ENCODE results near the gene HHIP. TPM values are rescaled to one million over a fixed set of nuclear protein-coding genes. Genes with fewer than 3 reads are reported as not detected.

HHIP gene
- total and polyA plus RNA-seq, 2 donors (not counting 1 experiment from before 2014, with no cell fraction given), result 0.39 TPM; not detected in 1

DNA sequence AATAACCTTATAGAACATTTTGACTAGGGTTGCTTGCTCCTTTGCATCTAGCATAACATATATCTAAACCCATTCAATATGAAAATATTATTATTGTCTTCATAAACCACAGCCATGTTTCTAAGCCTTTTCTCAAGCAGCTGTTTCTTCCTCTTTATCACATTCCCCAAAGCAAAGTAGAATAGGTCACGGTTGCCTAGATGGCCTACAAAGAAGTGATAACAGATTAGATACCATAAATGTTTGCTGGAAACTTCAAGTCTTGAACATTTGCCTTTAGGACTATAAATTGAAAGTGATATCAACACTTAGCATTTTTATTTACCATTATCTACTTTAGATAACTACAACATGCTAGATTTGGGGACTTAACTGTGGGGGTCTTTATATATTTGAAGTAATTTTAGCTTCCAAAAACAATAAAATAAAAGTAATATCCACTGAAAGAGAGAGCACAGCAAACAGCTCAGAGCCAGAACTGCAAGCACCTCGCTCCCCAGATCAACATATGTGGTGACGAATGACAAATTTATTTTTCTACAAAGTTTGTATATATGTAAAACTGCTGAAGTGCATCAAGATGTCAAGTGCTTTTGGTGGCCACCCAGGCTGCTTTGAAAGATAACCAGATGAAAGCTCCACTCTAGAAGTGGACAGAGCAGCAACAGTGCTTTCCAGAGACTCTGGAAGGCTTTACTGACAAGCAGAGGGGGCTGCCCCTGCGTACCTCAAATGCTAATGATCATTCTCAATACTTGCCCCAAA lies 8.0 kb downstream of the HHIP start:
- H3K79me2 ChIP-seq (ENCODE audit: control insufficient read depth, insufficient read depth, low read length), result no peaks in the 10 kb centered on the region
- POLR2A ChIA-PET, result no interaction called here
- no peak overlapping the region for H3K27ac ChIP-seq (ENCODE audit: low read length in 2 of 2)
- H3K4me2 ChIP-seq (replicated peaks; ENCODE audit: low read depth, low read length, poor library complexity, severe bottlenecking), result no peak overlapping the region
- no peak overlapping the region for H3K27ac Mint-ChIP-seq
- WGBS (ENCODE audit: insufficient coverage), result no CpG with 5 or more reads among the region's 4 CpGs
- no peak for ATAC-seq (ENCODE audit: low read depth)
- peaks cover 0 to 5% (median 2%) of the 10 kb centered on the region in 4 experiments for H3K27me3 ChIP-seq (replicated peaks in 1 of 4; ENCODE audit: control extremely low read depth in 1 of 4, control insufficient read depth in 3 of 4, insufficient read depth in 4 of 4, low read length in 3 of 4)
- no peaks in the 10 kb centered on the region for H3K4me1 ChIP-seq (ENCODE audit: control insufficient read depth in 2 of 2, insufficient read depth in 2 of 2, low read length in 2 of 2)
- H4K20me1 ChIP-seq (ENCODE audit: control insufficient read depth, insufficient read depth, low read length, poor library complexity, severe bottlenecking), result no peaks in the 10 kb centered on the region
- H3K36me3 ChIP-seq (replicated peaks in 1 of 2; ENCODE audit: control extremely low read depth in 1 of 2, control insufficient read depth in 1 of 2, extremely low read depth in 1 of 2, insufficient read depth in 2 of 2, low read length in 1 of 2), result no peaks in the 10 kb centered on the region
- DNase-seq, result no peak
- H3K4me3 ChIP-seq (ENCODE audit: control extremely low read depth in 1 of 5, extremely low read depth in 1 of 5, insufficient read depth in 1 of 5, low read depth in 2 of 5, low read length in 4 of 5), result no peak overlapping the region
- no peaks in the 10 kb centered on the region for H3K9me3 Mint-ChIP-seq (ENCODE audit: insufficient read depth)
- H3K9me3 ChIP-seq (ENCODE audit: control extremely low read depth in 1 of 3, control insufficient read depth in 2 of 3, insufficient read depth in 1 of 3, low read length in 2 of 3), result no peaks in the 10 kb centered on the region
- CTCF ChIA-PET, result no interaction called here
- no peaks in the 10 kb centered on the region for H3K4me1 Mint-ChIP-seq
- intact Hi-C loops (cut with micrococcal nuclease), result no loop called here
- no peak overlapping the region for H2AFZ ChIP-seq (ENCODE audit: insufficient read depth, low read depth, low read length, poor library complexity, severe bottlenecking)
- peaks cover 3% of the 10 kb centered on the region for H3K27me3 Mint-ChIP-seq
- TF ChIP-seq, protein P1, sequence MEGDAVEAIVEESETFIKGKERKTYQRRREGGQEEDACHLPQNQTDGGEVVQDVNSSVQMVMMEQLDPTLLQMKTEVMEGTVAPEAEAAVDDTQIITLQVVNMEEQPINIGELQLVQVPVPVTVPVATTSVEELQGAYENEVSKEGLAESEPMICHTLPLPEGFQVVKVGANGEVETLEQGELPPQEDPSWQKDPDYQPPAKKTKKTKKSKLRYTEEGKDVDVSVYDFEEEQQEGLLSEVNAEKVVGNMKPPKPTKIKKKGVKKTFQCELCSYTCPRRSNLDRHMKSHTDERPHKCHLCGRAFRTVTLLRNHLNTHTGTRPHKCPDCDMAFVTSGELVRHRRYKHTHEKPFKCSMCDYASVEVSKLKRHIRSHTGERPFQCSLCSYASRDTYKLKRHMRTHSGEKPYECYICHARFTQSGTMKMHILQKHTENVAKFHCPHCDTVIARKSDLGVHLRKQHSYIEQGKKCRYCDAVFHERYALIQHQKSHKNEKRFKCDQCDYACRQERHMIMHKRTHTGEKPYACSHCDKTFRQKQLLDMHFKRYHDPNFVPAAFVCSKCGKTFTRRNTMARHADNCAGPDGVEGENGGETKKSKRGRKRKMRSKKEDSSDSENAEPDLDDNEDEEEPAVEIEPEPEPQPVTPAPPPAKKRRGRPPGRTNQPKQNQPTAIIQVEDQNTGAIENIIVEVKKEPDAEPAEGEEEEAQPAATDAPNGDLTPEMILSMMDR (IDR thresholded peaks at IDR 0.05), result no peak
- no peak for TF ChIP-seq EZH2 (IDR thresholded peaks at IDR 0.05; ENCODE audit: borderline replicate concordance, insufficient read depth, low read depth, low read length, poor library complexity, severe bottlenecking)
- H3K9ac ChIP-seq (ENCODE audit: low read length), result no peak overlapping the region
- H3K4me3 Mint-ChIP-seq, result no peak overlapping the region

DNA sequence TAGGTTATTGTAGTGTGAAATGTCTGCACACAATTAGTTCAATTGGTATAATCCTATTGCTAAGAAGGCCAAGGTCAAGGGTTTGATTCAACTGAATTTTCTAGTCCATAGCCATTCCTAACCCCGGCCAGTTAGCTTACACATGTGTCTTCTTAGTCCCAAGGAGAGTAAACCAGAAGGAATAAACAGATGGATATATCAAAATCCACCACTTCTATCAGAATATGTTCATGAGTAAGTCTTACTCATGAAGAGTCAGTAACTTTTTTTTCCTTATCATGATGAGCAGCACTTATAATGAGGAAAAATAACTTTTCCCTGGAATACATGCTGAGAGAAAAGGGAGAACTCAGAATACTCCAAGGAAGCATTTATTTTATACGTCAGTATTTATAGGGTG lies 9.5 kb downstream of the HHIP start:
- Histone ChIP-seq H3K27me3 (replicated peaks in 1 of 4; ENCODE audit: control extremely low read depth in 1 of 4, control insufficient read depth in 3 of 4, insufficient read depth in 4 of 4, low read length in 3 of 4) (no peaks in the 10 kb centered on the region), H3K4me2 (replicated peaks; ENCODE audit: low read depth, low read length, poor library complexity, severe bottlenecking) (no peak overlapping the region), H3K27ac (ENCODE audit: low read length in 2 of 2) (no peak overlapping the region), H3K9me3 (ENCODE audit: control extremely low read depth in 1 of 3, control insufficient read depth in 2 of 3, insufficient read depth in 1 of 3, low read length in 2 of 3) (no peaks in the 10 kb centered on the region), H3K79me2 (ENCODE audit: control insufficient read depth, insufficient read depth, low read length) (no peaks in the 10 kb centered on the region), H3K4me1 (ENCODE audit: control insufficient read depth in 2 of 2, insufficient read depth in 2 of 2, low read length in 2 of 2) (no peaks in the 10 kb centered on the region), H2AFZ (ENCODE audit: insufficient read depth, low read depth, low read length, poor library complexity, severe bottlenecking) (no peak overlapping the region), H3K4me3 (ENCODE audit: control extremely low read depth in 1 of 5, extremely low read depth in 1 of 5, insufficient read depth in 1 of 5, low read depth in 2 of 5, low read length in 4 of 5) (no peak overlapping the region), H3K9ac (ENCODE audit: low read length) (no peak overlapping the region), H3K36me3 (replicated peaks in 1 of 2; ENCODE audit: control extremely low read depth in 1 of 2, control insufficient read depth in 1 of 2, extremely low read depth in 1 of 2, insufficient read depth in 2 of 2, low read length in 1 of 2) (no peaks in the 10 kb centered on the region), H4K20me1 (ENCODE audit: control insufficient read depth, insufficient read depth, low read length, poor library complexity, severe bottlenecking) (no peaks in the 10 kb centered on the region)
- intact Hi-C loops (cut with micrococcal nuclease), result no loop called here
- DNase-seq (no peak), ATAC-seq (ENCODE audit: low read depth) (no peak)
- no peak overlapping the region for H3K27ac Mint-ChIP-seq
- CTCF ChIA-PET, result no interaction called here
- WGBS (ENCODE audit: insufficient coverage), result no CpG with 5 or more reads among the region's 2 CpGs
- no peak overlapping the region for H3K4me3 Mint-ChIP-seq
- no peaks in the 10 kb centered on the region for H3K4me1 Mint-ChIP-seq
- no peaks in the 10 kb centered on the region for H3K9me3 Mint-ChIP-seq (ENCODE audit: insufficient read depth)
- TF ChIP-seq, protein P1 (IDR thresholded peaks at IDR 0.05), result no peak
- TF ChIP-seq EZH2 (IDR thresholded peaks at IDR 0.05; ENCODE audit: borderline replicate concordance, insufficient read depth, low read depth, low read length, poor library complexity, severe bottlenecking), result no peak
- POLR2A ChIA-PET, result no interaction called here
- H3K27me3 Mint-ChIP-seq, result no peaks in the 10 kb centered on the region

Data from B cell (primary cell).